Fibroblast of lung (primary cell): ENCODE data around the gene RNF133. TPM values are rescaled to one million over a fixed set of nuclear protein-coding genes. Genes with fewer than 3 reads are reported as not detected.
"Not testable (repeated sequence)": the region's sequence is repeated elsewhere in the genome, so short reads cannot be mapped to it uniquely, and the experiment has no call there.

Experiments
- DNase-seq, 2 donors: peaks; one replicate each; pipeline versions ENCODE4 v3.0.0 to v3.0.0-alpha.2; 2010; ENCODE audit warnings: low read depth in 2 of 2
- H2AFZ ChIP-seq: 2 replicates; pipeline ENCODE4 v1.5.1; 2012; ENCODE audit warnings: low read length, control low read depth, inconsistent platforms
- H3K27ac ChIP-seq: 2 replicates; pipeline ENCODE4 v1.5.1; 2011; ENCODE audit warnings: low read length, control low read depth; ENCODE audit not compliant: insufficient read depth
- H3K27me3 ChIP-seq: 2 replicates; pipeline ENCODE4 v1.5.1; 2011; ENCODE audit warnings: mild to moderate bottlenecking, low read length; ENCODE audit not compliant: control insufficient read depth, insufficient read depth
- H3K36me3 ChIP-seq: 2 replicates; pipeline ENCODE4 v1.5.1; 2011; ENCODE audit warnings: low read length; ENCODE audit not compliant: control insufficient read depth, insufficient read depth
- H3K4me1 ChIP-seq: 2 replicates; pipeline ENCODE4 v1.5.1; 2011; ENCODE audit warnings: low read length; ENCODE audit not compliant: control insufficient read depth, insufficient read depth; ENCODE audit errors: extremely low read depth
- H3K4me2 ChIP-seq: 2 replicates; pipeline ENCODE4 v1.5.1; 2011; ENCODE audit warnings: low read length, control low read depth; ENCODE audit not compliant: insufficient read depth; ENCODE audit errors: extremely low read depth
- H3K4me3 ChIP-seq, 4 experiments: fragments of 200-600 bp in 1 of 4; sonication (generic) in 1 of 4; replicated peaks in 1 of 4; 2 replicates each; pipeline ENCODE4 v1.5.1; 2011 to 2016; ENCODE audit warnings: low read length in 4 of 4, low read depth in 3 of 4, mild to moderate bottlenecking in 3 of 4, control low read depth in 2 of 4, inconsistent platforms in 1 of 4, mixed read lengths in 1 of 4; ENCODE audit not compliant: insufficient read depth in 1 of 4; ENCODE audit errors: control extremely low read depth in 1 of 4
- H3K79me2 ChIP-seq: 2 replicates; pipeline ENCODE4 v1.5.1; 2012; ENCODE audit warnings: mild to moderate bottlenecking, low read length, inconsistent platforms; ENCODE audit not compliant: control insufficient read depth, insufficient read depth
- H3K9ac ChIP-seq: 2 replicates; pipeline ENCODE4 v1.5.1; 2011; ENCODE audit warnings: mild to moderate bottlenecking, low read length, control low read depth; ENCODE audit not compliant: insufficient read depth
- H3K9me3 ChIP-seq: 2 replicates; pipeline ENCODE4 v1.5.1; 2012; ENCODE audit warnings: low read depth, low read length; ENCODE audit not compliant: control insufficient read depth, insufficient read depth
- H4K20me1 ChIP-seq: 2 replicates; pipeline ENCODE4 v1.5.1; 2011; ENCODE audit warnings: low read length; ENCODE audit not compliant: control insufficient read depth, insufficient read depth; ENCODE audit errors: extremely low read depth
- EZH2 ChIP-seq: IDR thresholded peaks from 2 replicates; pipeline ENCODE4 v1.5.1; 2012; ENCODE audit warnings: low read length, control low read depth, mild to moderate bottlenecking; ENCODE audit errors: missing control alignments
- polyA plus RNA-seq, 2 donors: library from polyadenylated mRNA; depleted of rRNA in 1 of 2; stranded (reverse) in 1 of 2; unstranded in 1 of 2; fragments of >200 nt; gene quantifications; 2 replicates each; pipeline ENCODE4 v1.2.1, GENCODE V29; 2011 to 2012; ENCODE audit warnings: missing spikeins in 1 of 2
- total RNA-seq: library from RNA; depleted of rRNA; stranded (reverse); fragments of >200 nt; gene quantifications from 2 replicates; pipeline ENCODE4 v1.2.1, GENCODE V29; 2014
- TF ChIP-seq, protein P1 (sequence below), 2 donors: IDR thresholded peaks in 1 of 2; conservative IDR thresholded peaks in 1 of 2; 1 replicate in 1 of 2; 2 replicates in 1 of 2; pipeline ENCODE4 v1.5.1; 2011 to 2012; ENCODE audit warnings: low read length in 2 of 2, control low read depth in 1 of 2, inconsistent platforms in 1 of 2, low read depth in 1 of 2, mild to moderate bottlenecking in 1 of 2

The RNF133 gene
- total and polyA plus RNA-seq, 2 donors (not counting 1 experiment from before 2014, with no cell fraction given): 0.07 to 0.50 TPM

DNA sequence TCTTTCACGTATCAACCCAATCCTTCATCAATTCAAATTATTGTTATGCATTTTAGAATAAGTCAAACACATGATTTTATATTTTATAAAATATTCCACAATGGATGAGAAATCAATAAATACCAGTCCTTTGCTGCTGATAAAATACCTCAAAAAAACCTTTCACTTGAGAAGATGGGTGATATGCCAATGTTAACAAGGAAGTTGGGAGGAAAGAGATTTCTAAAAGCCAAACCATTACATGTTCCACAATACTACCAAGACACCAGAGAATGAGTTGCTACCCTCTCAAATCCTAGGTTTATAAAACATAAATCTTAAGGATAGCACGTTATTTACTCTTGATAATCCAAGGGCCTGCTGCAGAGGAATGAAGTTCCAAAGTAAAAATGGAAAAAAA is 14.4 kb downstream of the RNF133 start:
- H3K36me3 ChIP-seq: no peaks in the 10 kb centered on the region
- H3K27ac ChIP-seq: no peak overlapping the region
- no peak overlapping the region for H3K4me3 ChIP-seq
- H3K79me2 ChIP-seq: no peaks in the 10 kb centered on the region
- TF ChIP-seq, protein P1, sequence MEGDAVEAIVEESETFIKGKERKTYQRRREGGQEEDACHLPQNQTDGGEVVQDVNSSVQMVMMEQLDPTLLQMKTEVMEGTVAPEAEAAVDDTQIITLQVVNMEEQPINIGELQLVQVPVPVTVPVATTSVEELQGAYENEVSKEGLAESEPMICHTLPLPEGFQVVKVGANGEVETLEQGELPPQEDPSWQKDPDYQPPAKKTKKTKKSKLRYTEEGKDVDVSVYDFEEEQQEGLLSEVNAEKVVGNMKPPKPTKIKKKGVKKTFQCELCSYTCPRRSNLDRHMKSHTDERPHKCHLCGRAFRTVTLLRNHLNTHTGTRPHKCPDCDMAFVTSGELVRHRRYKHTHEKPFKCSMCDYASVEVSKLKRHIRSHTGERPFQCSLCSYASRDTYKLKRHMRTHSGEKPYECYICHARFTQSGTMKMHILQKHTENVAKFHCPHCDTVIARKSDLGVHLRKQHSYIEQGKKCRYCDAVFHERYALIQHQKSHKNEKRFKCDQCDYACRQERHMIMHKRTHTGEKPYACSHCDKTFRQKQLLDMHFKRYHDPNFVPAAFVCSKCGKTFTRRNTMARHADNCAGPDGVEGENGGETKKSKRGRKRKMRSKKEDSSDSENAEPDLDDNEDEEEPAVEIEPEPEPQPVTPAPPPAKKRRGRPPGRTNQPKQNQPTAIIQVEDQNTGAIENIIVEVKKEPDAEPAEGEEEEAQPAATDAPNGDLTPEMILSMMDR (conservative IDR thresholded peaks at IDR 0.05 in 1 of 2, IDR thresholded peaks at IDR 0.05 in 1 of 2; ENCODE audit: low read depth in 1 of 2, low read length in 2 of 2): no peak
- no peak for TF ChIP-seq EZH2
- no peak overlapping the region for H3K4me2 ChIP-seq
- no peak overlapping the region for H2AFZ ChIP-seq
- H3K4me1 ChIP-seq: no peaks in the 10 kb centered on the region
- H3K9ac ChIP-seq: no peak overlapping the region
- no peak for DNase-seq
- H3K9me3 ChIP-seq: no peaks in the 10 kb centered on the region
- H4K20me1 ChIP-seq: no peaks in the 10 kb centered on the region
- no peaks in the 10 kb centered on the region for H3K27me3 ChIP-seq

DNA sequence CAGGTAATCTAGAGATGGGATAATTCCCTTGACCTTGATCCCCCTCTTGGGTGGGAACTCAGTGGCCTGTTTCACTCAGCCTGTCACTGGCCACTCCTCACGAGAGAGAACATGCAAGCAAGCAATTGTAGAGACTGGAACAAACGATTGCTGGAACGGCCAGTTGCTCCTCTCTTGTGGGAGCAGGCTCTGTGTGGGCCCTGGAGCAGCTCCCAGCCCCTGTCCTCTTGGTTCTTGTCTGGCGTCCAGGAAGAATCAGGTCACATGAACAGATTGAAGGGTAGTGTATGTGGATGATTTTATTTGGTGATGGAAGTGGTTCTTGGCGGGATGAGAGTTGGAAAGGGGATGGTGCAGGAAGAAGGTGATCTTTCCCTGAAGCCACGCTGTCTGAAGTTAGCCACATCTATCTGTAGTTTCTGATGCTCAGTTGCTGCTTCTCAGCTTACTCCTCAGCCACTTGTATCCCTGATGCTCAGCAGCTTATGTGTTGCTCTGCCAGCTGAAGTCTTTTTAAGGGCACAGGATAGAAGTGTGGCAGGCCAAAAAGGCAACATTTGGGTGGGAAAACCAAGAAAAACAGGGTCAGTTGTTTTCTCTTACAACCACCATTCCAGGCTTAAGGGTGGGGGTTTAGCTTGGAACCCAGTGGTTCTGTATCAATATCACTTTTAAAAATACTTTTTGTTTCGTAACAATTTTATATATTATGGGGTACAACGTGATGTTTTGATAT is 15.9 kb downstream of the RNF133 start:
- Histone ChIP-seq H3K4me2 (no peak overlapping the region), H3K27me3 (no peaks in the 10 kb centered on the region), H3K79me2 (no peaks in the 10 kb centered on the region), H2AFZ (no peak overlapping the region), H3K4me3 (no peak overlapping the region), H3K9me3 (no peaks in the 10 kb centered on the region), H4K20me1 (no peaks in the 10 kb centered on the region), H3K27ac (no peak overlapping the region), H3K36me3 (no peaks in the 10 kb centered on the region), H3K4me1 (no peaks in the 10 kb centered on the region), H3K9ac (no peak overlapping the region)
- no peak for DNase-seq
- TF ChIP-seq EZH2: no peak
- TF ChIP-seq, protein P1 (conservative IDR thresholded peaks at IDR 0.05 in 1 of 2, IDR thresholded peaks at IDR 0.05 in 1 of 2; ENCODE audit: low read depth in 1 of 2, low read length in 2 of 2): no peak

DNA sequence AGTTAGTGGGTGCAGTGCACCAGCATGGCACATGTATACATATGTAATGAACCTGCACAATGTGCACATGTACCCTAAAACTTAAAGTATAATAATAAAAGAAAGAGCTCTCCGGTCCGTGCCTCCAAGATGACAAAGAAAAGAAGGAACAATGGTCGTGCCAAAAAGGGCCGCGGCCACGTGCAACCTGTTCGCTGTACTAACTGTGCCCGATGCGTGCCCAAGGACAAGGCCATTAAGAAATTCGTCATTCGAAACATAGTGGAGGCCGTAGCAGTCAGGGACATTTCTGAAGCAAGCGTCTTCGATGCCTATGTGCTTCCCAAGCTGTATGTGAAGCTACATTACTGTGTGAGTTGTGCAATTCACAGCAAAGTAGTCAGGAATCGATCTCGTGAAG is 17.7 kb downstream of the RNF133 start:
- H3K27me3 ChIP-seq, H4K20me1 ChIP-seq, H3K4me1 ChIP-seq, H3K4me2 ChIP-seq, H2AFZ ChIP-seq, H3K79me2 ChIP-seq, H3K4me3 ChIP-seq, H3K9me3 ChIP-seq, H3K36me3 ChIP-seq, H3K9ac ChIP-seq, H3K27ac ChIP-seq, DNase-seq: not testable (repeated sequence)
